RWPE2 (cell line): ENCODE data around the gene SLC12A5.

Experiments used
- ATAC-seq: fragments of 200-7000 bp; cut with Tn5 transposase; 3 replicates; pipeline ENCODE4 v1.9.1; 2021; ENCODE audit warnings: low read depth
- DNase-seq: peaks from one replicate; pipeline ENCODE4 v3.0.0-alpha.2; 2020; ENCODE audit warnings: low spot score
- H3K27ac ChIP-seq: fragments of 450-650 bp; 2 replicates; pipeline ENCODE4 v1.5.1; 2017; ENCODE audit warnings: mild to moderate bottlenecking; ENCODE audit not compliant: poor library complexity, severe bottlenecking
- H3K27me3 ChIP-seq: fragments of 250-450 bp; sonication (Bioruptor Pico); 2 replicates; pipeline ENCODE4 v1.5.1; 2021; ENCODE audit warnings: mild to moderate bottlenecking, moderate library complexity; ENCODE audit not compliant: insufficient read depth, poor library complexity, severe bottlenecking
- H3K36me3 ChIP-seq: fragments of 250-450 bp; sonication (Bioruptor Pico); 2 replicates; pipeline ENCODE4 v1.5.1; 2020; ENCODE audit warnings: low read depth, mild to moderate bottlenecking, moderate library complexity
- H3K4me1 ChIP-seq: fragments of 250-450 bp; sonication (Bioruptor Pico); 2 replicates; pipeline ENCODE4 v1.5.1; 2021; ENCODE audit warnings: mild to moderate bottlenecking, moderate library complexity; ENCODE audit not compliant: insufficient read depth, poor library complexity, severe bottlenecking
- H3K4me3 ChIP-seq: fragments of 250-450 bp; sonication (Bioruptor Pico); 2 replicates; pipeline ENCODE4 v1.5.1; 2021; ENCODE audit warnings: mild to moderate bottlenecking, moderate library complexity; ENCODE audit not compliant: severe bottlenecking
- H3K9me3 ChIP-seq: fragments of 250-450 bp; sonication (Bioruptor Pico); 2 replicates; pipeline ENCODE4 v1.5.1; 2021; ENCODE audit warnings: mild to moderate bottlenecking, moderate library complexity; ENCODE audit not compliant: severe bottlenecking
- CTCF ChIP-seq: fragments of 450-650 bp; IDR thresholded peaks from one replicate; pipeline ENCODE4 v1.5.1; 2017; ENCODE audit warnings: mild to moderate bottlenecking, moderate library complexity; ENCODE audit not compliant: poor library complexity, severe bottlenecking

SLC12A5 gene

DNA sequence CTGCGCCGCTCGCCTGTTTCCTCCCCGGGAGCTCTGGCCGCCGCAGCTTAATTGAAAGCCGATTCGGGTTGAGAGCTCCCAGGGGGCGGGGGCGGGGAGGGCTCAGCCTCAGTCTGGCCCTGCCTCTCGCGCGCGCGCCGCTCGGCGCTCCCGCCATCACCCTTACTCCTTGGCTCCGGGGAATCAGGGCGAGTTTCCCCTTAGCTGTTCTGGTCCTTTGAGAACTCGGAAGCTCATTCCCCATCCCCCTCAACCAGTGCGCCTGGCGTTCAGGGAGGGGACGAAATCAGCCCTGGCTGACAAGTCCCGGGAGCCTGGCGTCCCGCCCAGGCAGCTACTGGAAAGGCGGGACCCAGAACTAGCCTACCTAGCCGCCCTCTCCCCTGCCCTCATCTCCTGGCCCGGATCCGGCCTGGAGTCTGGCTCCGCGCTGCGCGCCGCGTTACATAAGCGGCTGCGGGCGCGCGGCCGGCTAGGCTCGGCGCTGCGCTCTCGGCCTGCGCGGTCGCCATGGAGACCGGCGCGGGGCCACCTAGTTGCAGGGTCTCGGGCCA is 2.8 kb downstream of the SLC12A5 start:
- DNase-seq (peak; percentile 79), ATAC-seq (peak; percentile 49)
- H3K4me3 ChIP-seq, result peak overlapping the region; percentile 9
- H3K27ac ChIP-seq, result no peak overlapping the region
- H3K4me1 ChIP-seq, result no peaks in the 10 kb centered on the region
- H3K9me3 ChIP-seq, result no peaks in the 10 kb centered on the region
- H3K36me3 ChIP-seq, result no peaks in the 10 kb centered on the region
- peaks cover 77% of the 10 kb centered on the region for H3K27me3 ChIP-seq
- no peak for TF ChIP-seq CTCF

GRCh38 chr20:46034039-46034438 is 5.0 kb downstream of the SLC12A5 start:
- ATAC-seq, result no peak
- no peaks in the 10 kb centered on the region for H3K4me1 ChIP-seq
- no peaks in the 10 kb centered on the region for H3K36me3 ChIP-seq
- no peak for DNase-seq
- H3K9me3 ChIP-seq, result no peaks in the 10 kb centered on the region
- peaks cover 62% of the 10 kb centered on the region for H3K27me3 ChIP-seq
- no peak for TF ChIP-seq CTCF
- no peak overlapping the region for H3K4me3 ChIP-seq
- H3K27ac ChIP-seq, result no peak overlapping the region

GRCh38 chr20:46035253-46035652 is 6.2 kb downstream of the SLC12A5 start:
- H3K27ac ChIP-seq, result no peak overlapping the region
- H3K4me3 ChIP-seq, result no peak overlapping the region
- no peaks in the 10 kb centered on the region for H3K36me3 ChIP-seq
- peaks cover 53% of the 10 kb centered on the region for H3K27me3 ChIP-seq
- H3K9me3 ChIP-seq, result no peaks in the 10 kb centered on the region
- no peak for TF ChIP-seq CTCF
- no peak for ATAC-seq
- no peaks in the 10 kb centered on the region for H3K4me1 ChIP-seq
- peak; percentile 57 for DNase-seq

GRCh38 chr20:46035713-46036112 is 6.7 kb downstream of the SLC12A5 start:
- Histone ChIP-seq H3K27me3 (peaks cover 48% of the 10 kb centered on the region), H3K27ac (no peak overlapping the region), H3K36me3 (no peaks in the 10 kb centered on the region), H3K4me3 (no peak overlapping the region), H3K9me3 (no peaks in the 10 kb centered on the region), H3K4me1 (no peaks in the 10 kb centered on the region)
- peak; percentile 70 for DNase-seq
- no peak for TF ChIP-seq CTCF
- no peak for ATAC-seq

- no peak for TF ChIP-seq CTCF
- H3K4me1 ChIP-seq, result no peaks in the 10 kb centered on the region
- no peaks in the 10 kb centered on the region for H3K36me3 ChIP-seq
- H3K27ac ChIP-seq, result no peak overlapping the region
- H3K9me3 ChIP-seq, result no peaks in the 10 kb centered on the region
- DNase-seq (peak; percentile 62), ATAC-seq (no peak)
- H3K27me3 ChIP-seq, result peaks cover 42% of the 10 kb centered on the region
- H3K4me3 ChIP-seq, result no peak overlapping the region
Measured at GRCh38 chr20:46036370-46036769, 7.4 kb downstream of the SLC12A5 start.
